Mucosa of descending colon (tissue), 3 donors: Measurements from ENCODE around the gene ZBTB11. TPM values are rescaled to one million over a fixed set of nuclear protein-coding genes. Genes with fewer than 3 reads are reported as not detected.
"Not testable (repeated sequence)": the region's sequence is repeated elsewhere in the genome, so short reads cannot be mapped to it uniquely, and the experiment has no call there.

Source experiments
- ATAC-seq: fragments of 200-7000 bp; cut with Tn5 transposase; one replicate; pipeline ENCODE4 v1.9.1; 2020; ENCODE audit warnings: mild to moderate bottlenecking, moderate library complexity
- DNase-seq, 3 donors: peaks; one replicate each; pipeline ENCODE4 v3.0.0-alpha.2; 2020
- H3K36me3 ChIP-seq: fragments of 200-600 bp; one replicate; pipeline ENCODE4 v1.8.0; 2021; ENCODE audit warnings: low read depth, mild to moderate bottlenecking
- H3K4me1 ChIP-seq: fragments of 200-600 bp; one replicate; pipeline ENCODE4 v1.8.0; 2021; ENCODE audit warnings: low read depth, mild to moderate bottlenecking
- H3K4me3 ChIP-seq: fragments of 200-600 bp; one replicate; pipeline ENCODE4 v1.8.0; 2021; ENCODE audit warnings: mild to moderate bottlenecking
- H3K9me3 ChIP-seq: fragments of 200-600 bp; one replicate; pipeline ENCODE4 v1.8.0; 2021; ENCODE audit warnings: mild to moderate bottlenecking
- CTCF ChIP-seq: fragments of 200-600 bp; IDR thresholded peaks from one replicate; pipeline ENCODE4 v1.8.0; 2022; ENCODE audit warnings: antibody characterized with exemption, mild to moderate bottlenecking
- intact Hi-C, 2 donors: fragments of 100-400 bp; cut with DNase I in 1 of 2; cut with micrococcal nuclease in 1 of 2; formaldehyde crosslinking; loops; one replicate each; pipeline versions ENCODE4 v1.11.0 to v1.11.1; 2022; cut with DNase I, micrococcal nuclease
- total RNA-seq, 3 donors: library from RNA; stranded (reverse); fragmentation: NEBNext Ultra II Directional in 2 of 3; extraction: Animal tissue kit (Norgen Biotek cat#: 25700) in 2 of 3; gene quantifications; one replicate each; pipeline versions ENCODE4 v1.2.1 to v1.2.4, GENCODE V29; 2021 to 2023
- donor health status: DM: no; HTN: no; CAD: no; lungs with moderate emphysema.
- donor health status: DM: no; HTN: no; CAD: no.
- donor health status: DM: no; HTN: yes; CAD: no.

ZBTB11 gene
- total RNA-seq, 3 donors from 2014 or later: 13.0 to 19.4 (median 13.1) TPM

DNA sequence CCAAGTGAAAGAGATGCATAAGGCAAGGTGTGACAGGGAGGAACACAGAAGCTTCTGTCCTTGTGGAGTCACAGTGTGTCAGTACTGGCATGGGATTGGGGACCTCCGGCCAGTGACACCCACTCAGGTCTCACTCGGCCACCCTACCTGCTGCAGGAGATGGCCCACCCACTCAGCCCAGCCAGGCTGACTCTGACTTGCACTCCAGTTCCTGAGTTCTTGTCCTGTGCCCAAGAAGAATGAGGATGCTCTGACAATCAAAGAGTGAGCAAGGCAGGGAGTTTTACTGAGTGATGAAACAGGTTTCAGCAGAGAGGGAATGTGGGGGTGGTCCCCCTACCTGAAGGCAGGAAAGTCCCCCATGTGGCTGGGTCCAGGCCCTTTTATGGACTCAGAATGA is 52.1 kb downstream of the ZBTB11 start:
- Histone ChIP-seq H3K36me3 (no peaks in the 10 kb centered on the region), H3K4me3 (no peak overlapping the region), H3K4me1 (no peaks in the 10 kb centered on the region), H3K9me3 (no peaks in the 10 kb centered on the region)
- DNase-seq (no peak), ATAC-seq (no peak)
- no peak for TF ChIP-seq CTCF
- intact Hi-C loops: no loop called here

DNA sequence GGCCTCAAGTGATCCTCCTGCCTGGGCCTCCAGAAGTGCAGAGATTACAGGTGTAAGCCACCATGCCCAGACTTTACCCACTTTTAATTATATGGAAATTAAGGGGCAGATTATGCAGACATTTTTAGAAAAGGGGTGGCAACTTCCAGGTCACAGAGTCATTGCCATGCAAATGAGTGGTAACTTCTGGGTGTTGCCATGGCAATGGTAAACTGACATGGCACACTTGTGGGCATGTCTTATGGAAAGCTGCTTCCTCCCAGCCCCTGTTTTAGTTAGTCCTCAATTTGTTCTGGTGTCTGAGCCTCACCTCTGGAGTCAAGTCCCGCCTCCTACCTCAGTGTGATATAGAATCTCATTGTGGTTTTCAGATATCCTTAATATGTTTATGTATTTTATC is 53.3 kb downstream of the ZBTB11 start:
- ATAC-seq: no peak
- DNase-seq: no peak
- no peak for TF ChIP-seq CTCF
- Histone ChIP-seq H3K9me3 (no peaks in the 10 kb centered on the region), H3K36me3 (no peaks in the 10 kb centered on the region), H3K4me3 (no peak overlapping the region), H3K4me1 (no peaks in the 10 kb centered on the region)
- intact Hi-C loops: no loop called here

DNA sequence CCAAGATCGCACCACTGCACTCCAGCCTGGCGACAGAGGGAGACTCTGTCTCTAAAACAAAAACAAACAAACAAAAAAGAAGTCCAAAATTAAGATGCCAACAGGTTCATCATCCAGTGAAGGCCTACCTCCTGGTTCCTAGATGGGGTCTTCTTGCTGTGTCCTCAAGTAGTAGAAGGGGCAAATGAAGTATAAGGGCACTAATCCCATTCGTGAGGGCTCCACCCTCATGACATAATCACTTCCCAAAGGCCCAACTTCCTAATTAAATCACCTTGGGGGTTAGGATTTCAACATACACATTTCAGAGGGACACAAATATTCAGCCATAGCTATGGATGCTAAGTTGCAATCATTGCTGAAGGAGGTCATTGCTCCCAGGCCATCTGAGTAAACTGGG is 57.2 kb downstream of the ZBTB11 start:
- Histone ChIP-seq H3K4me1 (no peaks in the 10 kb centered on the region), H3K9me3 (no peaks in the 10 kb centered on the region), H3K4me3 (no peak overlapping the region), H3K36me3 (no peaks in the 10 kb centered on the region)
- TF ChIP-seq CTCF: no peak
- intact Hi-C loops: no loop called here
- DNase-seq (no peak), ATAC-seq (no peak)

GRCh38 chr3:101618726-101619125 is 58.2 kb downstream of the ZBTB11 start:
- no peak for DNase-seq
- H3K4me3 ChIP-seq: no peak overlapping the region
- H3K4me1 ChIP-seq: no peaks in the 10 kb centered on the region
- no peaks in the 10 kb centered on the region for H3K36me3 ChIP-seq
- intact Hi-C loops: no loop called here
- TF ChIP-seq CTCF: no peak
- no peak for ATAC-seq
- H3K9me3 ChIP-seq: no peaks in the 10 kb centered on the region

DNA sequence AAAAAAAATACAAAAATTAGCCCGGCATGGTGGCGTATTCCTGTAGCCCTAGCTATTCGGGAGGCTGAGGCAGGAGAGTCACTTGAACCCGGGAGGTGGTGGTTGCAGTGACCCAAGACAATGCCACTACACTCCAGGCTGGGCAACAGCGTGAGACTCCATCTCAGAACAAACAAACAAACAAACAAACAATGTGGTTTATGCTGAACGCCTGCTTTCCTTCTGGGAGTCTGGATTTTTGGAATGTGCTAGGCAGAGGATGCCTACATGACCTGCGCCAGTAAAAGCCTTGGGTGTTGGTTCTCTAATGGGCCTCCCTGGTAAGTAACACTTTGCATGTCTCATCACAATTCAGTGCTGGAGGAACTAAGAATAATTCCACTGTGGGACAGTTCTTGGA is 59.5 kb downstream of the ZBTB11 start:
- intact Hi-C loops: no loop called here
- DNase-seq: no peak
- Histone ChIP-seq H3K9me3 (no peaks in the 10 kb centered on the region), H3K36me3 (no peaks in the 10 kb centered on the region), H3K4me1 (no peaks in the 10 kb centered on the region), H3K4me3 (no peak overlapping the region)
- no peak for ATAC-seq
- no peak for TF ChIP-seq CTCF

DNA sequence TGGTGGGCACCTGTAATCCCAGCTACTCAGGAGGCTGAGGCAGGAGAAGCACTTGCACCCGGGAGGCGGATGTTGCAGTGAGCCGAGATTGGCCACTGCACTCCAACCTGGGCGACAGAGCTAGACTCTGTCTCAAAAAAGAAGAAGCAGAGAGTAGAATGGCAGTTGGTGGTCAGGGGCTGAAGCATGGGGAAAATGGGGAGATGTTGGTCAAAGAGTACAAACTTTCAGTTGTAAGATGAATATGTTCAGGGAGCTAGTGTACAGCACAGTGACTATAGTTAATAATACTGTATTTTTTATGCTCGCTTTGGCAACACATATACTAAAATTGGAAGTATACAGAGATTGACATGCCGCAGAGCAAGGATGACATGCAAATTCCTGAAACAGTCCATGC is 61.4 kb downstream of the ZBTB11 start:
- Histone ChIP-seq H3K4me3 (no peak overlapping the region), H3K36me3 (no peaks in the 10 kb centered on the region), H3K9me3 (no peaks in the 10 kb centered on the region), H3K4me1 (no peaks in the 10 kb centered on the region)
- intact Hi-C loops: no loop called here
- TF ChIP-seq CTCF: no peak
- DNase-seq (no peak), ATAC-seq (no peak)

- H3K36me3 ChIP-seq, H3K9me3 ChIP-seq, ATAC-seq, intact Hi-C loops, H3K4me1 ChIP-seq, H3K4me3 ChIP-seq, DNase-seq: not testable (repeated sequence)
Measured at GRCh38 chr3:101613014-101613413, 63.9 kb downstream of the ZBTB11 start.
